ENCODE results near the gene CRYL1.
A peak's percentile ranks its signal among the peaks of the same experiment; 100 is the strongest.

CRYL1 gene

DNA sequence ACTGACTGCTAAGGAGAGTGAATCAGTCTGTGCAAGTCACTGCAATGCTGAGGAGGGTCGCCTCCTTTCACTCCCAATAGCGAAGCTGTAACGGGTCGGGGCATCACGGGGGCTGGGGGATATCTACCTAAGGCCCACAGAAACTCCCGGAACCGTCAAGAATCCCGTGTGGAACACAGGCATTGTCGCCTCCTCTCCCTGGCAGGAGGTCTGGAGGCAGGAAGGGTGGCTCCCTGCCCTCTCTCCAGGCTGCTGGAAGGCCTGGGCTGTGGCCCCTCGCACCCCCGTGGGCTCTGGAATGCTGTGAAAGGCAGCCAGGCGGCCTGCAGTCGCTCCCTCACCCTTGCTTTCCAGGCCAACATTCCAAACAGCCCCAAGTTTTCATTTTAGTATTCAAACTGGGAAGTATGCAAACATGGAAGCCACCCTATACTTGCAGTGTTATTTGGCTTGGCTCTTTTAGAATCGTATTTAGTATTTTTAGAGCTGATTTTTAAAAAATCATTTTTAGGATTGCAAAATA lies 109.4 kb downstream of the CRYL1 start:
- no peak for DNase-seq

DNA sequence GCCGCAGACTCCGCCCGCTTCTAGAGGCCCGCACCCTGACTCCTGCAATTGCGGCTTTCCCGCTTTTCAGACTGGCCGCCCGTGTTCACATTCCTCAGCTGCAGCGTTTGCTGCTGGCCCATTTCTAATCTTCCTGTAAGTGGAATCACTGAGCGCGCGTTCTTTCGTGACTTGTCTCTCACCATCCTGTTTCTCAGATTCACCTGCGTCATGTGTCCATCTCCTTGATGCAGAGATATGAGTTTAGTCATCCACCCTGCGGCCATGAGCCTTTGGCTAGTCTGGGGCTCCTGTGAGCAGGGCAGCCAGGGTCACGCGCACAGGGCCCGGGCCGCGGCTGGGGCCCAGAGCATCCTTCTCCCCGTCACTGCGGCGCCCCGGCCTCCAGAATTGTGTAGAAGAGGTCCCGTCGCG lies 110.0 kb downstream of the CRYL1 start:
- DNase-seq = no peak

DNA sequence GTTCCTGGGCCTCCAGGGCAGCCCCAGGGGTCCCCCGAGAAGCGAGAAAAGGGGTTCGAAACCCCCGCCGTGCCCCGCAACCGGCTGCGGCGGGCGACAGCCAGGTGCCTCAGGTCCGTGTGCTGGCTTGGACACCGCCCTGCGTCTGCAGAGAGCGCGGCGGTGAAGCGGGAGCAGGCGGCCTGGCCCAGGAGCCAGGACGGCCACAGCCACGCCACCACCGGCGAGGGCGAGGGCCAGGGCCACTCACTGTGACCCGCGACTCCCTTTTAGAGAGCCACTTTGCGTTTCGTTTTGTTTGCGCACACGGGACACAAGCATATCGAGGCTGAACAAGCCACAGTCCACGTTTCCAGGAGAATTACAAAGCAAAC lies 110.4 kb downstream of the CRYL1 start:
- DNase-seq = no peak

DNA sequence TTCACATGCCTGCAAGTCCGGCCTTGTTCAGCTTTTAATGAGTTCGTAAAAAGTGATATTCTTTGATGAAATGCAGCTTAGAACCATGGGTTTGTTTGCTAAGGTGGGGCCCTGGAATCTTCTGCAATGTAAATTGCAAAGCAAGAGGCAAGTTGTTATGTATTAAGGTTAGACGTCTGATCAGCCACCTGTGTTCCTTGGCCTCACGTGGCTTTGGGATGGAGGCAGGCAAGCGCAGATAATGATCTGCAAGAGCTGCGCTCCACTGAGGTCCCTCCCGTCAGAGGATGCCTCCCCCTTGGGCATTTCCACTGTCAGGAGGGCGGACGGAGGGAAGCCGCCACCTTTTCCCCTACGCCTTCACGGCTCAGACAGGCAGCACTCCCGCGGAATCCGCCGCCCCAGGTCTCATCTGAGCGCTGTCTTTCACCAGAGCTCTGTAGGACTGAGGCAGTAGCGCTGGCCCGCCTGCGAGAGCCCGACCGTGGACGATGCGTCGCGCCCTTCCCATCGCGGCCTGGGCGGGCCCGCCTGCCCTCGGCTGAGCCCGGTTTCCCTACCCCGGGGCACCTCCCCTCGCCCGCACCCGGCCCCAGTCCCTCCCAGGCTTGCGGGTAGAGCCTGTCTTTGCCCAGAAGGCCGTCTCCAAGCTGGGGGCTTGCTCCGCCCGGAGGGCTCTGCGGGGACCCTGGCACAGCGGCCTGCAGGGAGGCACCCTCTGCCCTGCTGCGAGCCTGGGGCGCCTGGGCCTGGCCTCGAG lies 110.9 kb downstream of the CRYL1 start:
- no peak for DNase-seq

DNA sequence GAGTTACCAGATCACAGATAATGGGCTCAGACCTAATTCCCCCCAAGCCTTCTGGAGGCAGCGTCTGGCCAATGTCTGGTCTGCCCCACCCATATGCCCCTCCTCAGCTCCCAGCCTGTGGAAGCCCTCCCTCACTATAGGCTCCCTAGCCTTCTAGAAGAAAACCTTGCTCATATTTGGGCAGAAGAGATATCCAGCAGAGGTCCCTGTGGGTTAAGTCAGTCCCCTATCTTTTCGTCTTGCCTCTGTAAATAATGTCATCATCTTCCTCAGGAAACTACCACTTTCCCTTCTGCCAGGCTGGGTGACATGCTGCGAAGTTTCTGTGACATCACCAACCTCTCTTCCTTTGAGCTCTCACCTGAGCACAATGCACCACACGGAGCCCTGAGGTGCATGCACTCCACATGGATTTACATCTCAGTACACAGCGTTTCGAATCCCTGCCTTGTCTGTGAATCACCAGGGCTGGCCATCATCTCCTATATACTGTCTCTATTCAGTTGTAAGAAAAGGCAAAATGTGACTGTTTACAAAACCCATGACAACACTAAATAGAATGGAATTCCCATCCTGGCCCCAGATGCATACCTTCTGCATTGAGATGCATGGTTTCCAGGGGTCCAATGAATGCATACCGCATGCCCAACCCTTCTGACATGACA lies 112.8 kb downstream of the CRYL1 start:
- DNase-seq = no peak

DNA sequence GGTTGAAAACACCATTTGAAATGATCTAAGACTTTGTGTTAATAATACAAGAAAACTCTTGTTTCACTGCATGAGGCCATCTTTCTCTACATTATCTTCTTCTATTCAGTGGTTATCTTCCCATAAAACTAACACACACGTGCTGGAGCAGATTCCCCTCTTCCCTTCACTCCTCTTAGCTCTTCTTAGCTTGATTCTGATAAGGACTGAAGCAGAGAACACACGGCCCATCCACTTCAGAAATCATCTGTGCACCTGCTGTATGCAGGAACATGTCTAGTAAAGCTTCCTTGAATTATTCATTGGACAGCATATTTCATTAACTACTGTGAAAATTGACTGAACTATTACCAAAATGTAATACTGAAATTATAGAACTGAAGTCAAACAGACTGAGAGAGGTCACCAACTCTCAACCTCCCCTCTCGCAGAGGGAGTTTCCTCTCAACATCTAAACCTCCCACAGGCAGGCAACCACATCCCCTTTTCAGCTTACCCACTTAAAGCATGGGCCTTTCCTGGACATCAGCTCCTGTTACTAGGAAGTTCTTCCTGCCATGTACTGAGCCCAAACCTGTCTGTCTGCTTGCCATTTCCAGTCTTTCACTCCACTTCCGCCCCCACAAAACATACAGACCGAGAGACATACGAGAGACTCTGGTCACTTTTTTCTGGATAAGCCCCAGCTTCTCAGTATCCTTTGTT lies 113.9 kb downstream of the CRYL1 start:
- DNase-seq = peak; percentile 14

DNA sequence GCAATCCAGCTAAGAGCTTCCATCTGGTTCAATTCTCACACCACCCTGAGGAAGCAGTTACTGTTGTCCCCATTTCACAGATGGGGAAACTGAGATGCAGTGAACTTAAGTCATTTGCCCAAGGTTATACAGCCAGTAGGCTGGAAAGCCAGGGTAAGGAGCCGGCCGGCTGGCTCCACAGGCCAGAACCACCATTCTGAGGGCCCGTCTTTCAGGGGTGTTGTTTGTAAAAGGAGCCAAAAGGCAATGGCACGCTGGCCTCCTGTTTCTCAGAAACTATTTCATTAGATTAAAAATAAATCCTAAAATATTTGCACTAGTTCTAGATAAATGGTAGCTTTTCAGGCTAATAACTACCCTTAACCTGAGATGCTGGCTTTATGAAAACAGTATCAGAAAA lies 114.9 kb downstream of the CRYL1 start:
- no peak for DNase-seq

DNA sequence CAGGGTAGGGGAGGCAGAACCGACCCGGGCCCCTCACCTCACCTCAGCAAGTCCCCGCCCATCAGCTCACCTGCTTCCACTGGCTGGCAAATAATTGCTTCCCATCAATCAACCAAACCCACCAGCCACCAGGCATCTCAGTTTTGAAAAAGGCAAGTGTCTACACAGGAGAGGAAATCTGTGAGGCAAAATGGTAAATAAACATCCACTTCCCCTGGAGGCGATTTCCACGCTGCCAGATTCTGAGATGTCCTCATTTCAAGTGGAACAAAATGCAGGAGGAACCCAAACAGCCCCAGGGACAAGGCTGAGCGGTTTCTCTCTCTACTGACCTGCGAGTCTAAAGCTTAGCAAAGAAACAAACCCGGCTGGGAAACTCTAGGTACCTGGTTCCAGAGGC lies 117.5 kb downstream of the CRYL1 start:
- no peak for DNase-seq

DNA sequence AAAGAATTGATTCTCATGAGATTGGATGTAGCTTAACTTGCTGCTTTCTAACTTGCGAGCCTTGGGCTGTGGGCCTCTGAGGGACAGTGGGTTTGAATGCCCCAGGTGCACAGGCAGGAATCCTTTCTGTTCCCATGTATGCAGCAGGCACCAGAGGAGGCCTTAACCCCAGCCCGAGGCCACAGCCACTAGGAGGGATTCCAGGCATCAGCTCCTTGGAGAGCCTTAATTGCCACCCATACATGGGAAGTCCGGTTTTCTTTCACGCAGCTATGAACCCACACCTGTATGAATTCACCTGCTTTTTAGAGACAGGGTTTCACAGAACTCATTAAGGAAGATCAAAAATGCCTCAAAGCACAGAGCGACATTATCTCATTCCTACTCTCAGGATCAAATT lies 117.9 kb downstream of the CRYL1 start:
- no peak for DNase-seq

DNA sequence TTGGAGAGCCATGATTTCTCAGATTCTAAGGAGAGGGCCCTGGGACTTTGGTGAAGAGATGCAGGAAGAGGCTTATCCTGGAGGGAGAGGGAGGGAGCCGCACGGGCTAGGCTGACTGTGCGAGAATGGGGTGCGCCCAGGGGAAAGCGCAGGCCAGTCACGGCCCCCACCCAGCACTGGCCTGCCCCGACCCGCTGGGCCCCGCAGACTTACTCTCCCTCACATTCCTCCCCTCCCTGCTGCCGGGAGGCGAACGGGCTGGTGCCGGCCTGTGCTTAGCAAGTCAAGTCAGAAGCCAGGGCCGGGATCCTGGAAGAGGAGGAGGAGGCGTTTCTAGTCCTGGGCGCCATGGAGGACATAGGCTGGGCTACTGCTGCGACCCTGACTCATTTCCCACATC lies 120.0 kb downstream of the CRYL1 start:
- no peak for DNase-seq

DNA sequence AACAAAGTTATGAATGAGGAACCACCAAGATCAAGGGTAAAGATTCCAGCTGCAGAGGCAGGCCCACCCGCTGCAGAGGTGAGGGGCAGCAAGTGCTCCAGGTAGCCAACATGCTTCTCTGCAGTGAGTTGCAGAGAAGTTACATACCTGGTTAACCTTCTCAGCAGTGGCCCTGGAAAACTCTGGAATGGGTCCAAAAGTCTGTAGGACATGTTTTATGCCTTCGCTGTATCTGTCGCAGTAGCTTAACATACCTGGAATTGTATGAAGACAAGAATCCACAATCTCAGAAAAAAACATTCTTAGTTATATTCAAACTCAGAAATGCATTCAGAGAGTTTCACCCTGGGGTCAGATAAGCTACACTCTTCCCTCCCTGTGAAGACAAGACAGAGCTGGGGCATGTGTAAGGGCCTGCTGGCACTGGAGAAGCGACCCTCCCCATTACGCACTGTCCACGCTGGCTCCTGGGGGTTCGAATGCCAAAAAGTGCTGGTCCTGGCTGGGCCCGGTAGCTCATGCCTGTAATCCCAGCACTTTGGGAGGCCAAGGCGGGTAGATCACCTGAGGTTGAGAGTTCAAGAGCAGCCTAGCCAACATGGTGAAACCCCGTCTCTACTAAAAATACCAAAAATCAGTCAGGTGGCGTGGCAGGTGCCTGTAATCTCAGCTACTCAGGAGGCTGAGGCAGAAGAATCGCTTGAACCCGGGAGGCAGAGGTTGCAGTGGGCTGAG lies 121.0 kb downstream of the CRYL1 start:
- DNase-seq = no peak

DNA sequence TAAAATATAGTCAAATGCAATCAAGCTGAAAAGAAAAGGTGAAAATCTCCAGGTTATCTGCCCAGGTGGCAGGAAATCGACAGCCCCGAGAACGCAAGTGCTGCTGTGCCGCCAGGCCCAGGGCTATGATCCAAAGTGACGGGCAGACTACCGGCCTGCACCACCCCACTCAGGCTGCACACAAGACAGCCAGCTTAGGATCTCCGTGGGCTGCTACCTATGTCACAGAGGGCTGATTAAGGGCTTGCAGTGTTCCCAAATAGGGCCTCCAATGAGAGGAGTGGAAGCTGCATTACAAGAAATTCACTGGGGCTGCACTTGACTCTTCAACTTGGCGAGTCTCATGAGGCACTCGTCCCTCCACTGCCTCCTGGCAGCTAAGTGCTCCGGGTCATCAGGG lies 121.8 kb downstream of the CRYL1 start:
- DNase-seq = no peak

DNA sequence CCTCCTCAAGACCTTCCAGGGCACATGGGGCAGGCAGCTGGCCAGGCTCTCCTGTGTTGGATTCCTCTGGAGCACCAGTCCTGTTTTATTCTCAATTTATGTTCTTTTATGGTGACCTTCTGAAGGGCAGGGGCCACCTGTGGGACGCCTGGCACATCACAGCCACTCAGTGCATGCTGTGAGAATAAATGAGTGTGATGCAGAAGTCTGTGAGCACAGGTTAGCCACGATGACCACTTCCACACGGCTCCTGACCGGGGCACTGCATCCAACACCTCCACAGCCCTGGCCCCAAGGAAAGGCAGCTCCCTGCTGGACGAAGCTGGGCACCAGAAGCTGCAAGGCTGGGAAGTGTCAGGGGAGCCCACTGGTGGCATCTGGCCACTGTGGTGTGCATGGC lies 122.8 kb downstream of the CRYL1 start:
- no peak for DNase-seq

DNA sequence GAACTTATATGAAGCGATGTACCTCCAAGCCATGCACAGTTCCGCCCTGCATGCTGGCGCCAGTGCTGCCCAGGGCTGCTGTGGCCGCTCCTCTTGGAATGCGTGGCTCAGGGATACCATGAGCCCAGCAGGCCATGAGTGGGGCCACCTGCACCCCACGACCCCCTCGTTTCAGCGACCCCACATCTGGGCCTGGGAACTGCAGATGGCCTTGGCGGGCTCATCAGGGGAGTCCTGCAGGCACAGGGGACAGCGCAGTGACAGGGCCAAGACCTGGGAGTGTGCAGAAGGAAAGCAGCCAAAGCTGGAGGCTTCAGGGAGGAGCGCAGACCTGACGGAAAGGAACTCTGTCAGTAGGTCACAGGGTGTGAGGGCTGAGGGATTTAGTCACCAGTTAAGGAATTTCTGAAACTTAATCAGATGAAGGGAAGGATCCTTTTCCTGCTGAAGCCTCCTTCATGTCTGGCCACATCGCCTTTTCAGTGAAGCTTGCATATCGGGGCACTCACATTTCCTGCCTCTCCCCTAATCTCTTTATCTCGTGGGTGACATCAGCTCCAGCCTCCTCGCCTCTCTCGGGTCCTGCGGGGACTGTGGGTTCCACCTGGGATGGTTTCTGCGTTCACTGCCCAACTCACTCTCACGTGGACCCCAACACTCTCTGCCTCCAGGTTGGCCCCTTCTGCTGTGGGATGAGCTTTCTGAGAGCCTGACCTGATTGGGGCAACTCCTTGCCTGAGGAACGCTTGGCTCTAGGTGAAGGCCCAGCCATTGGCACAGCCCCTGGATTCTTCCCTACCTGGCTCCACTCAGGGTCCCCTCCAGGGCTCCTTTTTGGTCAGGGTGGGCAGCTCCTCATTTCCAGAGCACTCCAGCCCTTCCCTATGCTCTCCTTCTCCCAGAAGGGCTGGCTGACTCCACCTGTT lies 123.5 kb downstream of the CRYL1 start:
- DNase-seq = no peak

DNA sequence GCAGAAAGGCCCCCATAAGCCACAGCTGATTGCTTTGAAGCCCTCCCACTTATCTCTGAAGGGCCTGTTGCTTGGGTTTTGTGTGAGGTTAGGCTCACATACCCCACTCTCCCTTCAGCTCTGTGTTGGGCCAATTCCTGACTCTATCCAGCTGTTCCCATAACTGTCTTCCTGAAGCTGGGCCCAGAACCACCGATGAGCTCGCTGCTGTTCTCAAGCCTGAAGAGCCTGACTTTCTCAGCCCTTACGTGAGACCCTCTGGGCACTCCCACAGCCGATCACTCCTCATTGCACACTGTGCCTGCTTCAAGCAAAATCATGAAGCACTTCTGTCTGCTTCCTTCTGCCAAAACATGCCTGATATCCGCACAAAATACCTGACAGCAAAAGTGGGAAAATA lies 124.1 kb downstream of the CRYL1 start:
- no peak for DNase-seq

DNA sequence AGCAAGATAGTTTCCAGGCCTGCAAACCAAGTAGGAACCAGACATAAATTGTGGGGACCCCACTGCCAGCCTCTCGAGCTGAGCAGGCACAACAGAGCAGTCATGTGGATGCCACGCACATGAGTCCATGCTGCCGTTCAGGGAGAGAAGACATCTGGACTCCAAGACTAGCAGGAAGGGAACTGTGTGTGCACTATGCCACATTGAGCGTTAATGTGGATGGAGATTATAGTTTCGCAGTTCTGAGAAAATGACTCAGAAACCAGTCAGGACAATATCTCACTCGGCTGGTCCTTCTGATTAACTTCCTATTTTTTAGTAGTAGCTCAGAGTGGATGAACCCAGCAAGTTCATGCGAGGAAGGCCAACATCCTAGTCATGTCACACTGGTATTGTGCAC lies 124.9 kb downstream of the CRYL1 start:
- no peak for DNase-seq

DNA sequence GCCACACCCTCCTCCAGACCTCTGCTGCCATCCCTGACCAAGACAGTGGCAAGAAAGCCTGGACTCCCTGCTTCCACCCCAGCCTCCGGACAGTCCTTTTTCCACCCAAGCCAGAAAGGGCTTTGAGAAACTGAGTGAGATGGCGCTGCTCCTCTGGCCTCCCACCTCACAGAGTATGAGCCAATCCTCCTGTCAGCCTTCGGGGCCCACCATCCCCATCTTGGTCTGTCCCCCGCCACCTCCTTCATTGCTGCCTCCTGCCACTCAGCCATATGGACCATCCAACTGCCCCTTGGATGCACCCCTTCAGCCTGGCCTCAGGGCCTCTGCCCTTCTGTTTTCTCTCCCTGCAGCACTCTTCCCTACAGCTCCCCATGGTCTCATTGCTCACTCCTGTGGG lies 125.7 kb downstream of the CRYL1 start:
- no peak for DNase-seq

DNA sequence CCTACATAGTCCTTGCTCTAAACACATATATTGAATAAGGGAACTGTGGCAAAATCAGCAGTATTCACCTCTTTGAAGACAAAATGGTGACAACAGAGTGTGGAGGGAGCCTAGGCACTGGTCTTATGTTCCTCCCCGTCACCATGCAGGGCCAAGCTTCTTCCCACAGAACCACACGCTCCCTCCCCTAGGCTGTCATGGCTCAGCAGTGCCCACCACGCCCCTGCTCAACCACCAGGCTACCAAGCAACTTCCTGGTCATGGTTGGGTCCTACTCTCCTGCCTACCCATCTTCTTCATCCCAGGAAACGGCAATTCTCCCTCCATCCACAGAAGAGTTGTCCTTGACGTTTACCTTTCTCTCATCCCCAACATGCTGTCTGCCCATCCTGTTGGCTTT lies 126.1 kb downstream of the CRYL1 start:
- DNase-seq = no peak

DNA sequence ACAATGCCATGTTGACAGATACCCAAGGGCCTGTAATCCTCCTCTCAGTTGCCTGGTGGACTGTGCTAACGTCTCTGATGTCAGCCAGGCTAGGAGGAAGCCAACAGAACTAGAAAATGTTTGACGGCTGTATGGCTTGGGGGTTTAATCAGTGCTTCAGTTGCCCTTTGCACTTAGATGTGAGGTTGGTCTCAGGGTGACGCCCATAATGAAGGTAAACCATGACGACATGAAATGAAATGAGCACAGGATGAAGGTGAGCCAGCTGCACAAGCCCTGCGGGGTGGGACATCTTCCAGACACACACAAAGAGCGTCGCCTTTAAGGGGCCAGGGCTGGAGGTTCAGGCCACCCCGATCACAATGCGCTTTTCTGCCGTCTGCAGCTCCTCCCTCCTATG lies 127.2 kb downstream of the CRYL1 start:
- DNase-seq = no peak

DNA sequence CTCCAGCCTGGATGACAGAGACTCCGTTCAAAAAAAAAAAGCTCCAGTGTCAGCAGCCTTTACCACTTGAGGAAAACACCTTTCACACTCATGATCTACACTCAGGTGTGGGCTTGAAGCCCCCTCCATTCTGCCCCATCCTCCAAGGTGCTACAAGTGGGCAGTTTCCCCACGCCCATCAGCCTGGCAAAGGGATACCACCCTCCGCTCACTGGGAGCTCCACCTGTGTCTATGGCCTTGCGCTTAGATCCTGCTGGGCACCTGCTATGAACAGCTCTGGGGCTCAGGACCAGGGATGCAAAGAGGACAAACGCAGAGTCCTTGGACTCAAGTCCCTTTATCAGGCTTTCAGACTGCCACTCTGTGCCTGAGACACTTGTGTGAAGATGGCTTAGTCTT lies 127.8 kb downstream of the CRYL1 start:
- no peak for DNase-seq

DNA sequence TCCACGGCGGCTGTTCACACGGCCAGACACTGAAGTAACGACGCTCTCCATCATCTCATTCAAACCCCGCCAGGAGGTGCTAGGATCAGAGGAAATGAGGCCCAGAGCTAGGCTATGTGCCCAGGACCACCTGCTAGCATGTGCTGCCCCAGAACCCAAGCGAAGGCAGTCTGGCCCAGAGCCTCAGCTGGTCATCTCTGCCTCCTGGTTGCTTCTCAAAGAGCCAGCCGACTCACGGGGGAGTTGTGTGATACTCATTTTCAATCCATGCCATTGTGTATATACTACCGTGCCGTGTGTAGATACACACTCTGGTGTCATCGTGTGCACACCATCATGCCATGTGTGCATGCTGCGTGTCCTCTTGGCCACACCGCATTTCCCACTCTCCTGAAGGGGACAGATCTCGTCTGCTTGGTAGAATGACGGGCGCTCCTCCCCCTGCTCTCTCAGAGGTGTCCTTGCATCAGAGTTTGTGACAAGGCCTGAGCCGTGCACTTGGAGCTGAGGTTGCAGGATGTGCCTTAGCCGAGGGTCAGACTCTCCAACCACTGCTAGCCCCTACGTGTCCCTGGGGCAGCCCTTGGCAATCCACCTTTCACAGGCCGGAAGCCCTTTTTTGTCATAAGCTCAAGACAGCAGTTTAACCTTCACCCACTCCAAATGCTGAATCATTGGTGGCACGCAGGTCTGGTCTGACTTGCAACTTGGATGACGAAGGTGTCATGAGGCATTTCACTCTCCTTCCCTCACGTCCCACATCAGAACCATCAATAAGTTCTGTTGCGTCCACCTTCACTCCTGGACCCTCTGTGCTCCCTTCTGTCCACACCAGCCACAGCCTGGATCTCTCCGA lies 130.4 kb downstream of the CRYL1 start:
- DNase-seq = no peak
